ENCODE results near the gene RHNO1.

GRCh38 chr12:2900642-2901041 is 23.6 kb downstream of the RHNO1 start:
- TF ChIP-seq CTCF (IDR thresholded peaks at IDR 0.05), result no peak
- no peak for TF ChIP-seq POLR2A (IDR thresholded peaks at IDR 0.05)

Data from lower leg skin (tissue), 3 donors.